Activated naive CD4-positive, alpha-beta T cell treated with anti-CD3 and anti-CD28 coated beads for 36 hours (primary cell): Measurements from ENCODE around the gene RLN3. TPM values are rescaled to one million over a fixed set of nuclear protein-coding genes. Genes with fewer than 3 reads are reported as not detected.

Source experiments
- total RNA-seq, 2 experiments: library from RNA; stranded (reverse); gene quantifications; one replicate each; pipeline ENCODE4 v1.2.3, GENCODE V29; 2021

RLN3 gene
- total RNA-seq, 2 experiments from 2014 or later, result not detected

Other genes with a start within 250 kb of the RLN3 start
- 1 to 10 TPM; 6.7 to 7.1 TPM for gene ZSWIM4, start 232.7 kb upstream of the RLN3 start, total RNA-seq
- under 1 TPM; 0.55 to 0.74 TPM for gene NANOS3, start 151.0 kb upstream of the RLN3 start, total RNA-seq
- gene BRME1, start 122.0 kb upstream of the RLN3 start, total RNA-seq, result 1 to 10 TPM; 5.8 to 5.9 TPM
- gene CC2D1A, start 121.9 kb upstream of the RLN3 start, total RNA-seq, result 10 to 100 TPM; 27.4 to 28.6 TPM
- gene PODNL1, start 89.7 kb upstream of the RLN3 start, total RNA-seq, result under 1 TPM in 1 of 2 experiments, not detected in 1; 0.29 TPM
- 10 to 100 TPM; 67.7 to 70.6 TPM for gene DCAF15, start 75.6 kb upstream of the RLN3 start, total RNA-seq
- 10 to 100 TPM; 13.8 to 14.0 TPM for gene RFX1, start 21.8 kb upstream of the RLN3 start, total RNA-seq
- gene IL27RA, start 3.6 kb downstream of the RLN3 start, total RNA-seq, result 10 to 100 TPM; 59.3 to 59.4 TPM
- gene PALM3, start 33.9 kb downstream of the RLN3 start, total RNA-seq, result not detected
- gene MISP3, start 44.6 kb downstream of the RLN3 start, total RNA-seq, result under 1 TPM; 0.45 to 0.96 TPM
- not detected for gene C19orf67, start 57.6 kb downstream of the RLN3 start, total RNA-seq
- 10 to 100 TPM; 50.9 to 53.0 TPM for gene SAMD1, start 62.6 kb downstream of the RLN3 start, total RNA-seq
- gene PRKACA, start 89.6 kb downstream of the RLN3 start, total RNA-seq, result 10 to 100 TPM; 48.2 to 60.0 TPM
- 10 to 100 TPM; 54.7 to 56.6 TPM for gene ASF1B, start 108.4 kb downstream of the RLN3 start, total RNA-seq
- gene ADGRL1, start 178.0 kb downstream of the RLN3 start, total RNA-seq, result 10 to 100 TPM; 13.5 to 14.6 TPM